NCI-H524 (cell line): Measurements from ENCODE around the gene RPUSD1.
A peak's percentile ranks its signal among the peaks of the same experiment; 100 is the strongest.

ENCODE experiments used
- DNase-seq, 2 experiments: peaks; one replicate each; lab custom pipeline; 2025; lab: John Stamatoyannopoulos, UW

The RPUSD1 gene

GRCh38 chr16:799111-799947, 11.1 kb upstream of the RPUSD1 start:
- DNase-seq: no peak

DNA sequence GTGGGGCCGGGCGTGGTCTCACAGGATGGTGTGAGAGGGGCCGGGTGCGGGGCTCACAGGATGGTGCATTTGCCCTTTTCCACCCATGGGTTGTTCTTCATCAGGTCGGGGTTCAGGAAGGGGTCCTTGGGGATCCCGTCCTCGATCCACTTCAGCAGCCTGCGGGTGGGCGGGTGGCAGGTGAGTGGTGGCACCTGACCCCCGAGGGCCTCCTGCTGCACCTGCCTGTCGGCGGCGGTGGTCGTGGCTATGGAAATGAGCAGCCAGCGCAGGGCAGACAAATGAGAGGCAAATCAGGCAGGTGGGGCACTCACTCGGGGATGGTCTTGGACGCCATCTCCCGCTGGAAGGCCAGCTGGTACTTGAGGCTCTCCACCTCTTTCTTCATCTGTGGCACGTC, 10.5 kb upstream of the RPUSD1 start:
- DNase-seq: peak in 1 of 2 experiments; percentile 37

- no peak for DNase-seq
Measured at GRCh38 chr16:797686-798085, 9.5 kb upstream of the RPUSD1 start.

DNA sequence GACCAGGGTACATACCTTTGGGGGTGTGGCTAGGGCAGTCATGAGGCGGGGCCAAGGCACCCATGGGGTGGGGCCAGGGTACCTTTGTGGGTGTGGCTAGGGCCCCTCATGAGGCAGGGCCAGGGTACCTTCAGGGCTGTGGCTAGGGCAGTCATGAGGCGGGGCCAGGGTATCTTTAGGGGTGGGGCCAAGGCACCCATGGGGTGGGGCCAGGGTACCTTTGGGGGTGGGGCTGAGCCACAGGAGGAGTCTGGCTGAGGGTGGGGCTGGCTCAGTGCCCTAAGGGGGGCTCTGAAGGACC, 8.9 kb upstream of the RPUSD1 start:
- DNase-seq: no peak

GRCh38 chr16:796296-797119, 8.3 kb upstream of the RPUSD1 start:
- DNase-seq: no peak

GRCh38 chr16:795580-796229, 7.5 kb upstream of the RPUSD1 start:
- no peak for DNase-seq

DNA sequence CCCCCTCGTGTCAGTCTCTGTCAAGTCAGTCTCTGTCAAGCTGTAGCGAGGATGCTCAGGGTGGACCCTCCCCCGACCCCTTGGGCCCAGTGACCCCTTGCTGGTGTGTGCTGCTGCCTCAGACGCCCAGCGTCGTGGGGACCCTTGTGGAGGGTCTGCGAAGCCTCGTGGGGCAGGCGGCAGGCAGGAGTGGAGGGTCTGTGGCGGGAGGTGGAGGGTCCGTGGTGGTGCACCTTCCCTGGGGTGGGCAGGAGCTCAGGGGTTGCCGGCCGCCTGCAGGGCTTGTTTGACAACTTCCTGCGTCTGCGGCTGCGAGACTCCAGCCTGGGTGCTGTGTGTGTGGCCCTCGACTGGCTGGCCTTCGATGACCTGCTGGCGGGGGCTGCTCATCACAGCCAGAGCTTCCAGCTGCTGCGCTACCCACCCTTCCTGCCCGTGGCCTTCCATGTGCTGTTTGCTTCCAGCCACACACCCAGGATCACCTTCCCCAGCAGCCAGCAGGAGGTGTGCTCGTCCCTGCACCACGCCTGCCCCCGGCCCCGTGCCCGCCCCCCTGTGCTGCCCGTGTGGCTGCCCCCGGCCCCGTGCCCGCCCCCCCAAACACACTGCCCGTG, 6.8 kb upstream of the RPUSD1 start:
- no peak for DNase-seq

- no peak for DNase-seq
Measured at GRCh38 chr16:794091-794822, 6.1 kb upstream of the RPUSD1 start.

DNA sequence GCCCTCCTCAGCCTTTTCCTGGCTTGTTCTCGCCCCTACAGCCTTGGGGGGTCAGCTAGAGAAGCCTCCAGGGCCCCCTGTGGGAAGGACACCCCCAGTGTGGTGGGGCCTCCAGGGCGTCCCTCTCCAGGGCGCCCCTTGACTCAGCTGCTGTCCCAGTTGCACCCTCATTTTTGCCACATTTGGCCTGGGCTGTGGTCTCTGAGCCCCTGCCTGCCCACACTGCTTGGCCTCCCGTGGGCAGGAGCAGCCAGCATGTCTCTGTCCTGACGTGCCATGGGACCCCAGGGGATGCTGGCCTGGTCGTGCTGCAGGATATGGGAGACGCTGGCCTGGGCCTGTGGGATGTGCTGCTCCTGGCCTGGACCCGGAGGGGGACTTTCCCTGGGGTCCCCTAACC, 5.2 kb upstream of the RPUSD1 start:
- DNase-seq: no peak

DNA sequence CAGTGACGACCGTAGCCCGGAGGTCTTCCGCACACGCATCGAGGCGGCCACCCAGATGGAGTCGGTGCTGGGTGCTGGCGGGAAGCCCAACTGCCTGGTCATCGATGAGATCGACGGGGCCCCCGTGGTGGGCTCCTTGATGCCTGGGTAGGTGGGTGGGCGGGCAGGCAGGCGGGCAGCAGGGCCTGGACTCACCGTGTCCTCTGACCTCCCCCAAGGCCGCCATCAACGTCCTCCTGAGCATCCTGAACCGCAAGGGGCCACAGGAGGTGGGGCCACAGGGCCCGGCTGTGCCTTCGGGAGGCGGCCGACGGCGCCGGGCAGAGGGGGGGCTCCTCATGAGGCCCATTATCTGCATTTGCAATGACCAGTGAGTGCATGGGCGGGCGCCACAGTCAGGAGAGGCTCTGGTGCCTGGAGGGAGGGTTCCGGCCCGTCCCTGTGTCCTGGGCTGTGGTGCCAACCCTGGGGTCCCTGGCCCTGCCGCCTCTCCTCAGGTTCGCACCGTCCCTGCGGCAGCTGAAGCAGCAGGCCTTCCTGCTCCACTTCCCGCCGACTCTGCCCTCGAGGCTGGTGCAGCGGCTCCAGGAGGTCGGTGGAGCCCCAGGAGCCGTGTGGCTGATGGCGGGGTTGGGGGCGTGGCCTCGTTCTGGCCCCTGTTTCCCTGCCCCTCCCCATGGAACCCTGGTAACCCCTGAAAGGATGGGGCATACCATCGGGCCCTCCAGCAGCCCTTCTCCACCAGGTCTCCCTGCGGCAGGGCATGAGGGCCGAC, 4.2 kb upstream of the RPUSD1 start:
- no peak for DNase-seq

DNA sequence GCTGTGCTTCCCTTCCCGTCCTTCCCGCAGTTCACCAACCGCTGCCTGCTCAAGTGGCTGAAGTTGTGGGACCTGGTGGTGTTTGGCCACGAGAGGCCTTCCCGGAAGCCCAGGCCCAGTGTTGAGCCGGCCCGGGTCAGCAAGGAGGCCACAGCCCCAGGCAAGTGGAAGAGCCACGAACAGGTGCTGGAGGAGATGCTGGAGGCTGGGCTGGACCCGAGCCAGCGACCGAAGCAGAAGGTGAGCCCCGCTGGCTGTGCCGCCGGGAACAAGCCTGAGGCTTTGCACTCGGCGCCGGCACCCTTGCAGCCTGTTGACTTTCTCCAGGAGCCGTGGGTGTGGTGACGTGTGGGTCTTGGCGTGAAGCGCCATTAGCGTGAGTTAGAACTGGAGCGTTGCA, 3.0 kb upstream of the RPUSD1 start:
- DNase-seq: no peak

DNA sequence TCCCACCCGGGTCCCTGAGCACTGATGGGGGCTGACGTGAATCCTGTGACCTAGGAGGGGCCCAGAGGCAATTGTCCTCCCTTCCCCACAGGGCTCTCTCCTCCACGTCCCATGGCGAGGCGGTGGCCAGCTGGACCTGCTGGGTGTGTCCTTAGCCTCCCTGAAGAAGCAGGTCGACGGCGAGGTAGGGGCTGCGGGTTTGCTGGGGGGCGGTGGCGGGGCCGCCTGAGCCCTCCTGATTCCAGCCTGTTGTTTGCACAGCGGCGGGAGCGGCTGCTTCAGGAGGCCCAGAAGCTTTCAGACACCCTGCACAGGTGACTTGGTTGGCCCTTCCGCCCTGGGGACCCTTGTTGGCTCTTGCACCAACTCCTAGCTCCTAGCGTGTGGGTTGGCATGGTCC, 1.9 kb upstream of the RPUSD1 start:
- no peak for DNase-seq

DNA sequence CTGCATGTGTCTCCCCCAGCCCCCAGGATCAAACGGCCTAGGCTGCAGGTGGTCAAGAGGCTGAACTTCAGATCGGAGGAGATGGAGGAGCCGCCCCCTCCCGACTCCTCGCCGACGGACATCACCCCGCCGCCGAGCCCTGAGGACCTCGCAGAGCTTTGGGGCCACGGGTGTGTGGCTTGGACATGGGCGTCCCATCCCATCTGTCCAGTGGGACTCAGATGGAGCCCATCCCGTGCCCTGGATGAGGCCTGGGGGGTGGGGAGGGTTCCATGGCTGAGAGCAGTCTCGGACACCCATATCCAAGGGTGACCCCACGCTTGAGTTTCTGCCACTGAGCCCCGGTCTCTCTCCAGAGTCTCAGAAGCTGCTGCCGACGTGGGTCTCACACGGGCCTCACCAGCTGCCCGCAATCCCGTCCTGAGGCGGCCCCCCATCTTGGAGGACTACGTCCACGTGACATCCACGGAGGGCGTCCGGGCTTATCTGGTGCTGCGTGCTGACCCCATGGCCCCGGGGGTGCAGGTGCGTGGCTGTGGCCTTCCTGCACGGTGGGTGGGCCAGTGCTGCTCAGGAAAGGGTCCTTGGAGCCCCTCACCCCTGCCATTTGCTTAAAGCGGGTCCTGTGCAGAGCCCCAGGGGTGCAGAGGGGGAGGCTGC, 1.1 kb upstream of the RPUSD1 start:
- DNase-seq: no peak

DNA sequence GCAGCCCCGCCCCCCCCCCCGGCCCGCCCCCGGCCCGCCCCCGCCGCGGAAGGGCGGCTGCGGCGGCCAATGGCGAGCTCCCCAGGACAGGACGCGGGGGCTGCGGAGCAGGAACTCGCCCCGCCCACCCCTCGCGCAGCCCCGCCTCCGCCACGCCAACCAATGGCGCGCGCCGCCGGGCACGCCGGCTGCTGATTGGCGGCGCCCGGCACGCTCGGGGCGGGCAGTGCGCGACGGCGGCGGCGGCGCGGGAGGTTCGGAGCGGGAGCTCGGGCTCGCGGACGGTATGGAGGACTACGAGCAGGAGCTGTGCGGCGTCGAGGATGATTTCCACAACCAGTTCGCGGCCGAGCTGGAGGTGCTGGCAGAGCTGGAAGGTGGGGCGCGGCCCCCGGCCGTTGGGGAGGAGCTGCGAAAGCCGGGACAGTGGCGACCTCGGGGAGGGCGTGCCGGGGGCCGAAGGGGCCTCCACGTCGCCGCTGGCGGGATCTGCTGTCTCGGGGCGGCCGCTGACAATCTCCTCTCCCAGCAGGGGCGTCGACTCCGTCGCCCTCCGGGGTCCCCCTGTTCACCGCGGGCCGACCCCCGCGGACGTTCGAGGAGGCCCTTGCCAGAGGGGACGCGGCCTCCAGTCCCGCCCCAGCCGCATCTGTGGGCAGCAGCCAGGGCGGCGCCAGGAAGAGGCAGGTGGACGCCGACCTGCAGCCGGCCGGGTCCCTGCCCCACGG, 382 bp upstream of the RPUSD1 start, which contains the start of gene CHTF18:
Gene CHTF18 (plus strand): TSS at position 222 of the 728 bp plus-strand sequence. CDS start 65 bp downstream, at position 287.
- peak; percentile 75 to 92 for DNase-seq

DNA sequence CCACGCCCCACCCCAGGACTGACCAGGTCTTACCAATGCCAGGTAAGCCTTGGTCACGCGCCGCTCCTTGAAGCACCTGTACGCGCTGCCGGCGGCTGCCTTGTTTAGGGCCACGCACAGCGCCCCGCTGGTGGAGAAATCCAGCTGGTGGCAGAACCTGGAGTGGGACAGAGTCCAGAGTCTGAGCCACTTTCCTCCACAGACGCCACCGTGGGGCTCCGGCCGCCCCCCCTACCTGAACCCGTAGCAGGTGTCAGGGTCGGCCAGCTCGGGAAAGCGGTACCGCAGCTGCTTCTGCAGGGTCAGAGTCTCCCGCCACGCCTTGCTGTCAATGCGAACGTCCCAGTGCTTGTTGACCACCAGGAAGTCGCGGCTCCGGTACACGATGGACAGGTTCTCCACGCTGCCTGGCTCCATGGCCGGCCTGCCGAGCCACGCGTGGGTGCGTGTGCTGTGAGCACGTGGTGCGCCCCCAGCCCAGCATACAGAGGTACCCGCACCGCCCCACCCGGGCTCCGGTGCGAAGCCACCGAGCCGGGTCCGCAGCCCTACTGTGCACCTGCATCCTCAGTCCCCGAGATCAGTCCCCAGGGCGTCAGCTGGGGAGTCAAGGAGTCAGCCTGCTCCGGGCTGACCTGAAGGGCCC, 737 bp downstream of the RPUSD1 start:
- no peak for DNase-seq

DNA sequence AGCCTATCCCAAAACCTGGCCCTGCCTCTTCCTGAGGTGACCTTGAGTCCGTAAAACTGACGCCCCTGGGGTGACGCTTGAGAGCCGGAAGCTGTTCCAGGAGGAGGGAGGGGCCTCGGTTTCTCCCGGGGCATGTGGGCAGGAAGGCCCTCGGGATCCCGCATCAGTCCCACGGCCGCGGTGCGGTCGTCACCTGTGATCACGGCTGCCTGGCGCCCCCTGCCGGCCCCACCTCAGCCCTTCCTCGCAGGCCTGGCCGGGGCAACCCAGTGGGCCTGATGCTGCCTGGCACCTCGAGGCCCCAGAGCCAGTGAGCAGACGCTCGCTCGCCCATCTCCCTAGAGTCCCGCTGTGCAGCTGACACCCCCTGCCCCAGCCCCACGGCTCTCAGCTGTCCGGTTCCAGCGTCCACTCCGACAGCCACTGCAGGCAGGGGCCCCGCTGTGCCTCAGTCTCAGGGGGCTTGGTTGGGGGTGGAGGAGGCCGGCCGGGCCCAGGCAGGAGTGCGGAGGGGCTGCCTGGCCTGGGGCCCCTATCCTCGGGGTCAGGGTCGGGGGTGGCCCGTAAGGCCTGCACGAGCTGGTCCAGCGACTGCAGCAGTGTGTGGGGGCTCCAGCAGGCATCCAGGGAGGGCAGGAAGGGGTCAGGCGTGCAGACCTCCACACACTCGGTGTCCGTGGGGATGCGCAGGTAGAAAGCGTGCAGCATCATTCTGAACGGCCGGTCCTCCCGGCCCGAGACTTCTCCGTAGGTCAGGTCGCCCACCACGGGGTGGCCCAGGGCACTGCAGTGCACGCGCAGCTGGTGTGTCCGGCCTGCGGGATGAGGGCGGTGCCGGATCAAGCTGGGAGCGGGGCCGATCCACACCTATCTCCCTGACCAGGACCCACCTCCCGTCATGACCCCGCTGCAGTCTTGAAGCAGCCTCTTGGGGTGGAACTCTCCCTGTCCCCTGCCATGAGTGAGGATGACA, 2.3 kb downstream of the RPUSD1 start:
- peak in 1 of 2 experiments; percentile 47 for DNase-seq

GRCh38 chr16:784431-784830, 3.8 kb downstream of the RPUSD1 start:
- no peak for DNase-seq
